ENCODE measurements around the gene PLEK.
A peak's percentile ranks its signal among the peaks of the same experiment; 100 is the strongest.

The PLEK gene

DNA sequence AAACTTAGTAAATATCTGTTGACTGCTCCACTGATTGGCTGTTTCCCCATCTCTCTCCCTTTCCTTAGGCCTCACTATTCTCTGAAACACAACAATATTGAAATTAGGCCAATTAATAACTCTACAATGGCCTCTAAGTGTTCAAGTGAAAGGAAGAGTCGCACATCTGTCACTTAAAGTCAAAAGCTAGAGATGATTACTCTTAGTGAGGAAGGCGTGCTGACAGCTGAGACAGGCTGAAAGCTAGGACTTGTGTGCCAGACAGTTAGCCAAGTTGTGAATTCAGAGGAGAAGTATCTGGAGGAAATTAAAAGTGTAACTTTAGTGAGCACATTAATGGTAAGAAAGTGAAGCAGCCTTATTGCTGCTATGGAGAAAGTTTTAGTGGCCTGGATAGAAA, 48.4 kb downstream of the PLEK start:
- DNase-seq (no peak), ATAC-seq (no peak)
- Mint-ChIP-seq H3K9me3 (peaks cover 0 to 1% of the 10 kb centered on the region in 2 donors), H3K4me1 (peaks cover 24% of the 10 kb centered on the region), H3K4me3 (no peak overlapping the region), H3K27ac (peak overlapping the region in 1 of 2 donors; percentile 5), H3K27me3 (peaks cover 18% of the 10 kb centered on the region)

DNA sequence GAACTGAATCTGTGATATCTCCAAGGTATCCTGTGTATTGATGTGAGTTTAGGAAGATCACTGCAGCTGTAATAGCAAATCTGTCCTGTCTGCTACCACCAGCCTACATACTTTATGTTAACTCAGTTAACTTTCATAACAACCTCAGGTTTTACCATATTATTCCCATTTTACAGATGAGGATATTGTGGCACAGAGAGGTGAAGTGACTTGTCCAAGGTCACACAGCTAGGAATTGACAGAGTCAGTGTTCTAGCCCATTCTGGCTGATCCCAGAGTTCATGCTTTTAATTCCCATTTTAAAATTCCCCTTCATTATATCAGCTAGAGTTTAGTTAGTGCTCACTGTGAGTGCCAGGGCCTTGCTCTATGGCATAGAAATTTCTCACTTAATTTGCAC, 49.4 kb downstream of the PLEK start:
- no peak for ATAC-seq
- Mint-ChIP-seq H3K9me3 (no peaks in the 10 kb centered on the region), H3K4me3 (no peak overlapping the region), H3K27me3 (peaks cover 9% of the 10 kb centered on the region), H3K4me1 (peaks cover 29% of the 10 kb centered on the region), H3K27ac (no peak overlapping the region)
- no peak for DNase-seq

- H3K4me1 Mint-ChIP-seq, result peaks cover 29% of the 10 kb centered on the region
These were observed 49.8 kb downstream of the PLEK start for GRCh38 chr2:68414876-68415275.

GRCh38 chr2:68415521-68415920, 50.4 kb downstream of the PLEK start:
- ATAC-seq, result no peak
- Mint-ChIP-seq H3K27ac (no peak overlapping the region), H3K27me3 (peaks cover 3% of the 10 kb centered on the region), H3K4me3 (no peak overlapping the region), H3K9me3 (no peaks in the 10 kb centered on the region), H3K4me1 (peaks cover 34% of the 10 kb centered on the region)
- no peak for DNase-seq

More at GRCh38 chr2:68414876-68415275, 49.8 kb downstream of the PLEK start:
- Mint-ChIP-seq H3K4me3 (no peak overlapping the region), H3K9me3 (no peaks in the 10 kb centered on the region), H3K27ac (no peak overlapping the region), H3K27me3 (peaks cover 8% of the 10 kb centered on the region)
- no peak for ATAC-seq
- no peak for DNase-seq

DNA sequence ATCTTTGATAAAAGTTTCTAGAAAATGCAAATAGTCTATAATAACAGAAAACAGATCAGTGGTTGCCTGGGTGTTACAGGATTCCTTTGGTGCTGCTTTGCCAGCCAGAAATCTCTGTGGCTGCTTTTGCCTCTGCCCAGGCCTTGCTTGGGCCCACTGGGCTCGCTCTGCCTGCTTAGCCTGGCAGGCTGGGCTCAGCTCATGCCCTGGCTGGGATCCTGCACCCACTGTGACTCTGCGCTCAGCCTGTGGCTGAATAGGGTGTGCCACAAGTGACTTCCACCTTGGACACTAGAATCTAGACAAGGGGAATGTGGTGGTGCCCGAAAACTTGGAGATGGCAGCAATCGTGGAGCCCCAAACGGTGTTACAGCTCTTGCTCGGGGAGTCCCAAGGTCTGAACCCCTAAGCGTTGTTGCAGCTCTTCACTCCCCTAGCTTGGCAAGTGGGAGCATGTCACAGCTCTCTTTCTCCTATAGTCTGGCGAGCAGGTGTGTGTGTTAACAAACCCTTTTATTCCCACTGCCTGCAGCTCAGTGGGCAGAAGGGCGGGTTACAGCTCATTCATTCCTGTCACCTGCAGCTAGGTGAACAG, 51.1 kb downstream of the PLEK start:
- Mint-ChIP-seq H3K27me3 (no peaks in the 10 kb centered on the region), H3K4me3 (no peak overlapping the region), H3K4me1 (peaks cover 40% of the 10 kb centered on the region), H3K9me3 (peaks cover 0 to 2% of the 10 kb centered on the region in 2 donors), H3K27ac (no peak overlapping the region)
- ATAC-seq (no peak), DNase-seq (no peak)

- ATAC-seq (no peak), DNase-seq (no peak)
- Mint-ChIP-seq H3K27ac (peak overlapping the region in 1 of 2 donors; percentile 21), H3K4me3 (no peak overlapping the region), H3K4me1 (peaks cover 34% of the 10 kb centered on the region), H3K9me3 (peaks cover 6% of the 10 kb centered on the region in 2 donors), H3K27me3 (no peaks in the 10 kb centered on the region)
These were observed 52.8 kb downstream of the PLEK start for GRCh38 chr2:68417926-68418325.

GRCh38 chr2:68418419-68418818, 53.3 kb downstream of the PLEK start:
- Mint-ChIP-seq H3K27ac (peak overlapping the region in 1 of 2 donors; percentile 19), H3K9me3 (peaks cover 6% of the 10 kb centered on the region in 2 donors), H3K4me3 (no peak overlapping the region), H3K4me1 (peaks cover 34% of the 10 kb centered on the region), H3K27me3 (no peaks in the 10 kb centered on the region)
- DNase-seq (no peak), ATAC-seq (no peak)

- DNase-seq (no peak), ATAC-seq (no peak)
- Mint-ChIP-seq H3K27ac (no peak overlapping the region), H3K4me3 (no peak overlapping the region), H3K27me3 (no peaks in the 10 kb centered on the region), H3K4me1 (peaks cover 34% of the 10 kb centered on the region), H3K9me3 (peaks cover 6% of the 10 kb centered on the region in 2 donors)
These were observed 53.8 kb downstream of the PLEK start for GRCh38 chr2:68418855-68419254.

GRCh38 chr2:68420254-68420910, 55.3 kb downstream of the PLEK start:
- H3K9me3 Mint-ChIP-seq, result peaks cover 6% of the 10 kb centered on the region in 2 donors
- H3K27ac Mint-ChIP-seq, result peak overlapping the region; percentile 49 to 77
- H3K4me1 Mint-ChIP-seq, result peaks cover 34% of the 10 kb centered on the region
- no peak for ATAC-seq
- DNase-seq, result no peak
- no peak overlapping the region for H3K4me3 Mint-ChIP-seq
- no peaks in the 10 kb centered on the region for H3K27me3 Mint-ChIP-seq

DNA sequence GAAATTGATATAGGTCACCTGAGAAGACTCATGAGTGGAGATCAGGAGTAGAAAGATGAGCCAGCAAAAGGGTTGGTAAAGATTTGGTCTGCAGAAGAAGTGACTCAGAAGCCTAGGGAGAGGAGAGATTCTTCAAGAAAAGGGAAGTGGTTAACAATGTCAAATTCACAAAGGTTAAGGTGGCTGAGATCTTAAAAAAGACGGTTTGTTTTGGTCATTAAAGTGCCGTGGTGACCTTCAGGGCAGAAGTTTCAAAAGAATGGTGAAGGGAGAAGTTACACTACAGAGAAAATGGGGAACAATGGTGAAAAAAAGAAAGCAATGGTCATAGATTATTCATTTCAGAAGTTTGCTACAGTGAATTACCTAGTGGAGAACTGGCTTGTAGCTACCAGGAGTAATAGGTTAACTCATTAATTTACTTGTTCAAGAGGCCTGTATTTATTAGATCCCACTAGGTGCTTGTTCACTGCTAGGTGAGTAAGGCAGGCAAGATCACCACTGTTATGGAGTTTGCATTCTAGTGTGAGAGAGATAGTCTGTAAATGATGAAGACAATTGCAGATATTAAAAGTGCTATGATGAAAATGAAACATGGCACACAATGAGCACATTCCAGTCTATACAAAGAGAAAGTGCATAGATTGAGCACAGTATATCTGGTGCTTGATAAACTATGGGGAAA, 59.0 kb downstream of the PLEK start:
- peaks cover 6% of the 10 kb centered on the region in 2 donors for H3K9me3 Mint-ChIP-seq
- H3K27ac Mint-ChIP-seq, result no peak overlapping the region
- DNase-seq (peak; percentile 29 to 38), ATAC-seq (peak; percentile 91)
- peaks cover 27% of the 10 kb centered on the region for H3K4me1 Mint-ChIP-seq
- H3K4me3 Mint-ChIP-seq, result no peak overlapping the region
- no peaks in the 10 kb centered on the region for H3K27me3 Mint-ChIP-seq

- no peak overlapping the region for H3K27ac Mint-ChIP-seq
- peaks cover 6% of the 10 kb centered on the region in 2 donors for H3K9me3 Mint-ChIP-seq
- no peak overlapping the region for H3K4me3 Mint-ChIP-seq
- H3K4me1 Mint-ChIP-seq, result peaks cover 22% of the 10 kb centered on the region
- DNase-seq (no peak), ATAC-seq (no peak)
- peaks cover 6% of the 10 kb centered on the region for H3K27me3 Mint-ChIP-seq
These were observed 60.4 kb downstream of the PLEK start for GRCh38 chr2:68425503-68425902.

GRCh38 chr2:68426446-68426845, 61.4 kb downstream of the PLEK start:
- ATAC-seq (no peak), DNase-seq (no peak)
- Mint-ChIP-seq H3K27ac (no peak overlapping the region), H3K9me3 (peaks cover 1 to 6% of the 10 kb centered on the region in 2 donors), H3K4me1 (peaks cover 13% of the 10 kb centered on the region), H3K4me3 (no peak overlapping the region), H3K27me3 (peaks cover 6% of the 10 kb centered on the region)

- Mint-ChIP-seq H3K27ac (peak overlapping the region; percentile 54 to 58), H3K9me3 (peaks cover 0 to under 1% of the 10 kb centered on the region in 2 donors), H3K27me3 (peaks cover 6% of the 10 kb centered on the region), H3K4me1 (peaks cover 7% of the 10 kb centered on the region), H3K4me3 (peak overlapping the region in 1 of 2 donors; percentile 31)
- DNase-seq (no peak), ATAC-seq (peak; percentile 52)
These were observed 61.9 kb downstream of the PLEK start for GRCh38 chr2:68426848-68427579.

- Mint-ChIP-seq H3K27me3 (peaks cover 6% of the 10 kb centered on the region), H3K27ac (no peak overlapping the region), H3K9me3 (no peaks in the 10 kb centered on the region), H3K4me3 (no peak overlapping the region), H3K4me1 (peaks cover 7% of the 10 kb centered on the region)
- DNase-seq (no peak), ATAC-seq (no peak)
These were observed 63.0 kb downstream of the PLEK start for GRCh38 chr2:68428126-68428525.

DNA sequence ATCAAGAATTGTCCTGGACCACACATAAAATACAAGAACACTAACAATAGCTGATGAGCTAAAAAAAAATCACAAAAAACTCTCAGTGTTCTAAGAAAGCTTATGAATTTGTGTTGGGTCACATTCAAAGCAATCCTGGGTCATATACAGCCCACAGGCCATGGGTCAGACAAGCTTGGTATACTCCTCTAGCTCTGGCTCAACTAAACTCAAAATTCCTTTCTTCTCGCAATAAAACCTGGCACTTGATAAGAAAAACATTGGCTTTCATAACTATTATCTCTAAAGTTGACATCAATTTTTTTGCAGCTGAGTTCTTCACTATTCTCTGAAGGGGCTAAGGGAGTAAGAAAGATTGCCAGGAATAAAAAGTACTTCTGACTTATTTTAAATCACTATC, 63.7 kb downstream of the PLEK start:
- ATAC-seq, result no peak
- peaks cover 6% of the 10 kb centered on the region for H3K27me3 Mint-ChIP-seq
- no peak overlapping the region for H3K27ac Mint-ChIP-seq
- no peak overlapping the region for H3K4me3 Mint-ChIP-seq
- DNase-seq, result no peak
- no peaks in the 10 kb centered on the region for H3K9me3 Mint-ChIP-seq
- H3K4me1 Mint-ChIP-seq, result peaks cover 7% of the 10 kb centered on the region
